Stimulated activated effector memory CD8-positive, alpha-beta T cell treated with anti-CD3 and anti-CD28 coated beads, Interleukin-12 subunit alpha, Interleukin-12 subunit beta, amount 100 ng/mL, for 72 hours (primary cell): ENCODE measurements around the gene CYP2F1.
"Not testable (repeated sequence)": the region's sequence is repeated elsewhere in the genome, so short reads cannot be mapped to it uniquely, and the experiment has no call there.

Experiments used
- ATAC-seq: fragments of 150-1000 bp; cut with Tn5 transposase; 2 replicates; pipeline ENCODE4 v1.10.0; 2021
- DNase-seq, 2 donors: peaks; one replicate each; pipeline ENCODE4 v3.0.0; 2021 to 2022; ENCODE audit warnings: low spot score in 2 of 2
- H3K27ac Mint-ChIP-seq: one replicate; pipeline ENCODE4 v1.8.0; 2022; ENCODE audit warnings: mild to moderate bottlenecking, mixed read lengths
- H3K36me3 Mint-ChIP-seq: one replicate; pipeline ENCODE4 v1.8.0; 2022; ENCODE audit warnings: mild to moderate bottlenecking, mixed read lengths
- H3K4me1 Mint-ChIP-seq: one replicate; pipeline ENCODE4 v1.8.0; 2022; ENCODE audit warnings: mixed read lengths
- H3K4me3 Mint-ChIP-seq: one replicate; pipeline ENCODE4 v1.8.0; 2022; ENCODE audit warnings: mild to moderate bottlenecking, mixed read lengths
- H3K9me3 Mint-ChIP-seq: one replicate; pipeline ENCODE4 v1.8.0; 2022; ENCODE audit warnings: mixed read lengths

Gene CYP2F1, protein sequence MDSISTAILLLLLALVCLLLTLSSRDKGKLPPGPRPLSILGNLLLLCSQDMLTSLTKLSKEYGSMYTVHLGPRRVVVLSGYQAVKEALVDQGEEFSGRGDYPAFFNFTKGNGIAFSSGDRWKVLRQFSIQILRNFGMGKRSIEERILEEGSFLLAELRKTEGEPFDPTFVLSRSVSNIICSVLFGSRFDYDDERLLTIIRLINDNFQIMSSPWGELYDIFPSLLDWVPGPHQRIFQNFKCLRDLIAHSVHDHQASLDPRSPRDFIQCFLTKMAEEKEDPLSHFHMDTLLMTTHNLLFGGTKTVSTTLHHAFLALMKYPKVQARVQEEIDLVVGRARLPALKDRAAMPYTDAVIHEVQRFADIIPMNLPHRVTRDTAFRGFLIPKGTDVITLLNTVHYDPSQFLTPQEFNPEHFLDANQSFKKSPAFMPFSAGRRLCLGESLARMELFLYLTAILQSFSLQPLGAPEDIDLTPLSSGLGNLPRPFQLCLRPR

DNA sequence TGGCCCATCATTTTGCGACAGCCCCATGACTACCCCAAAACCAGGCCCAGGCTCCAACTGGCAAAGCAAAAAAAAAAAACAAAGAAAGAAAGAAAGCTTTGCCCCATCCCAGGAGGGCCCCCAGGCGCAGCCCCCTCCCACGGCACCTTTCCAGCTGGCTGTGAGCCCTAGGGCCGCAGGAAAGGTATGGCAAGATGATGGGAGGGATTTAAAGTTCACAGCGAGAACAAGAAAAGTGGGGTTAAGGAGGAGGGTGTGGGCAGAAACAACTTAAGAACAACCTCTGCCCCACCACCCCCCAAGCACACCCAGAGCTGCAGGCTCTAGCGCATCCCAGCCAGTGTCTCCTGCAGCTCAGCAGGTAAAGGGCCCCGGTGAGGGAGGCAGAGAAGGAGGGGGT is at the start of gene CYP2F1:
Gene CYP2F1 (plus strand): TSS at position 301 of the 400 bp plus-strand sequence. CDS start 1,757 bp downstream, outside the sequence.
- DNase-seq (no peak), ATAC-seq (no peak)
- Mint-ChIP-seq H3K4me3 (no peak within 1 kb of the TSS), H3K9me3 (no peaks in the 10 kb centered on the region), H3K4me1 (no peaks in the 10 kb centered on the region), H3K36me3 (no peaks in the 10 kb centered on the region), H3K27ac (peak within 1 kb of the TSS; percentile 2)

DNA sequence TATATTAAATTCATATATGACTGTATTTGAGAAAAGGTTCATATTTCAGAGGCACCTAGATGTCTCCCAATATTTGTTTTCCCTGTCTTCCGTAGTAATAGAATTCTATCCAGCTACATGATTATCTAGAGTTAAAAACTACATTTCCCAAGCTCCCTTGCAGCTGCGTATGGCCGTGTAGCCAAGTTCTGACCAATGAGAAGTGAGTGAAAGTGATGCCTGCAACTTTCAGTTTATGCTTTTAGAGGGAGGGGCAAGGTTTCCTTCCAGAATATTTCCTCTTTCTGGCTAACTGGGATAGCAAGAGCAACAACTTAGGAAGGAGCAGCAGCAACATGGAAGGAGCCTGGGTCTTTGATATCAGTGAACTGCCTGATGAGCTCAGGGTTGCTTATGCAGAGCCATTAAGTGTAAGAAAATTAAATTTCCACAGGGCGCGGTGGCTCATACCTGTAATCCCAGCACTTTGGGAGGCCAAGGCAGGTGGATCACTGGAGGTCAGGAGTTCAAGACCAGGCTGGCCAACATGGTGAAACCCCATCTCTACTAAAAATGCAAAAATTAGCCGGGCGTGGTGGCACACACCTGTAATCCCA is 49.2 kb upstream of the CYP2F1 start:
- H3K27ac Mint-ChIP-seq, result no peak overlapping the region
- no peaks in the 10 kb centered on the region for H3K4me1 Mint-ChIP-seq
- no peaks in the 10 kb centered on the region for H3K9me3 Mint-ChIP-seq
- ATAC-seq, result no peak
- H3K36me3 Mint-ChIP-seq, result no peaks in the 10 kb centered on the region
- no peak overlapping the region for H3K4me3 Mint-ChIP-seq
- DNase-seq, result peak in 1 of 2 donors; percentile 33

DNA sequence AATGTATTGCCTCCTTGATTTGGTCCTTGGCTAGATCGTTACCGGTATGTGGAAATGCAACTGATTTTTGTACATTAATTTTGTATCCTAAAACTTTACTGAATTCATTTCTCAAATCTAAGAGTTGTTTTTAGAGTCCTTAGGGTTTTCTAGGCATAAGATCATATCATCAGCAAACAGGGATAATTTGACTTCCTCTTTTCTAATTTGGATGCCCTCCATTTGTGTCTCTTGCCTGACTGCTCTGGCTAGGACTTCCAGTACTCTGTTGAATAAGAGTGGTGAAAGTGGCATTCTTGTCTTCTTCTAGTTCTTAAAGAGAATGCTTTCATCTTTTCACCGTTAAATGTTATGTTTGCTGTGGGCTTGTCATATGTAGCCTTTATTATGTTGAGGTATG is 37.9 kb upstream of the CYP2F1 start:
- no peak overlapping the region for H3K27ac Mint-ChIP-seq
- DNase-seq, result no peak
- no peaks in the 10 kb centered on the region for H3K4me1 Mint-ChIP-seq
- peaks cover 10% of the 10 kb centered on the region for H3K9me3 Mint-ChIP-seq
- no peak for ATAC-seq
- H3K36me3 Mint-ChIP-seq, result no peaks in the 10 kb centered on the region
- H3K4me3 Mint-ChIP-seq, result no peak overlapping the region

DNA sequence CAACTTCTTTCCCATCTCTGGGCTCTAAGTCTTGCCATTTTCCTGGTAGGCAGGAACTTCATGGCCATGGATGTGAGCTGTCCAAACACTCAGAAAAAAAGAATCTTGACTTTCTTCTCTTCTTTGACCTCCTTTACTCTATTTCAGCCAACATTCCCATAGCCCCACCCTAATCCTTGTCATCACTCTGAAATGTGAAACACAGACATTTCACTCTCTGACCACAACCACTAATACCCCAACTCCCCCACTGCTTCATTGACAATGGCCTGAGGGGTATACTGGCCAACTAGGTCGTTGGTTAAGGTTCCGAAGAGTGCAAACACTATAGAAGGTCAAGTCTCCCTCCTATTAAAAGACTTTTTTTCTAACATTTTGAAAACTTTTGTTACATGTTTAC is 30.7 kb upstream of the CYP2F1 start:
- H3K4me3 Mint-ChIP-seq, result no peak overlapping the region
- H3K27ac Mint-ChIP-seq, result no peak overlapping the region
- H3K36me3 Mint-ChIP-seq, result no peaks in the 10 kb centered on the region
- no peaks in the 10 kb centered on the region for H3K4me1 Mint-ChIP-seq
- H3K9me3 Mint-ChIP-seq, result peaks cover 9% of the 10 kb centered on the region
- DNase-seq (no peak), ATAC-seq (no peak)

DNA sequence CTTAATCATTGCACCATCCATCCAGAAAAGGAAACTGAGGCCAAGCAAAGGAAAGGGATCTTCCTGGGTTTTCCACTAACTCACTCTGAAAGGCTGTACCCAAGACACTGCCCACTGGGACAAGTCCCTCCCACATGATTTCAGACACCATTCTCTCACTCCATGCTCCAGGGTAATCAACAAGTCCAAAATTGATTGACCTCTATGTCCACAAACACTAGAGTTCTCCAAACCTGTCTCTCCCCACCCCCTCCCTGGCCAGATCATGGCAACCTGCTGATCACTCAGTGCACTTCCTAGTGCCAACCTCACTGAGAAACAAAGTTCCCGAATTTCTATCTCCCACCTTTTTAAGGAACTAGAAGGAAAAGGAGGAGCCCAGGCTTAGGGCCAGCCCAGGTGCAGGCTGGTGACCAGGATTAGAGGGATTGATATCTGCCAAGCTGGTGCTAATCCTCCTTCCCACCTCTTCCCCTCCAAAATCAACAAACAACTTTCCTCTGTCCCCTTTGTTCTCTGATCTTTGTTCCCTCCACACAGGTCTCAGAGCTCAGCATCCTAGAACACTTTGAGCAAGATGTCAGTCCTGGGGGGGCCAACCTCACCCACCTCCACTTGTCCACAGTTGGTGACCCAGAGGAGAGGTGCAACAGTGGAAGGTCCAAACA is 28.4 kb upstream of the CYP2F1 start:
- peaks cover 10% of the 10 kb centered on the region for H3K4me1 Mint-ChIP-seq
- H3K4me3 Mint-ChIP-seq, result no peak overlapping the region
- no peaks in the 10 kb centered on the region for H3K9me3 Mint-ChIP-seq
- ATAC-seq, result no peak
- H3K27ac Mint-ChIP-seq, result no peak overlapping the region
- DNase-seq, result no peak
- no peaks in the 10 kb centered on the region for H3K36me3 Mint-ChIP-seq

DNA sequence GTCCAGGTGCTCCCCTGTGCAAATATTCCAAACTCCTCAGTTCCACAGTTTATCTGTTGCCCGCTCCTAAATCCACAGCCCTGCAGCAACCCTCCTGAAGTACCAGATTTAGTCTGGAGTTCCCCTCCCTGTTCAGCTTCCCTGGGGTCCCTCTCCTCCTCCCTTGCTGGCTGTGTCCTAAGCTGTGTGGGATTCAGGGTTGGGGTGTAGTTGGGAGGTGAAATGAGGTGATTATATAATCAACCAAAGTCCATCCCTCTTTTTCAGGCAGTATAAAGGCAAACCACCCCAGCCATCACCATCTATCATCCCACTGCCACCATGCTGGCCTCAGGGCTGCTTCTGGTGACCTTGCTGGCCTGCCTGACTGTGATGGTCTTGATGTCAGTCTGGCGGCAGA is 26.1 kb upstream of the CYP2F1 start, which contains the start of gene CYP2A13:
Gene CYP2A13 (plus strand): TSS at position 301 of the 400 bp plus-strand sequence. CDS start 21 bp downstream, at position 322.
- H3K4me1 Mint-ChIP-seq, result peaks cover 10% of the 10 kb centered on the region
- DNase-seq, result no peak
- H3K36me3 Mint-ChIP-seq, result no peaks in the 10 kb centered on the region
- no peak within 1 kb of the TSS for H3K27ac Mint-ChIP-seq
- no peak within 1 kb of the TSS for H3K4me3 Mint-ChIP-seq
- no peaks in the 10 kb centered on the region for H3K9me3 Mint-ChIP-seq
- no peak for ATAC-seq

DNA sequence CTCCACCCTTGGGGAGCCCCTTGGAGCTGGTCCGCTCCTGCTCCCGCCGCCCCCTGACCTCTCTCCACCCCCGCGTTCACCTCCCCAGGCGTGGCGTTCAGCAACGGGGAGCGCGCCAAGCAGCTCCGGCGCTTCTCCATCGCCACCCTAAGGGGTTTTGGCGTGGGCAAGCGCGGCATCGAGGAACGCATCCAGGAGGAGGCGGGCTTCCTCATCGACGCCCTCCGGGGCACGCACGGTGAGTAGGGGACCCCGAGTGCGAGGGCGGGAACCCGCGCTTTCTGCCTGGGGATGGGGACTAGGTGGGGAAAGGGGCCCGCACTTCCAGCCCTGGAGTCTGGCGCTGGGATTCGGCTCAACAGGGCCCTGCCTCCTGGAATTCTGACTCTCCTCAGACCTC is 24.3 kb upstream of the CYP2F1 start:
- Mint-ChIP-seq H3K4me3 (no peak overlapping the region), H3K27ac (no peak overlapping the region), H3K4me1 (peaks cover 16% of the 10 kb centered on the region), H3K9me3 (no peaks in the 10 kb centered on the region), H3K36me3 (no peaks in the 10 kb centered on the region)
- DNase-seq (no peak), ATAC-seq (no peak)

DNA sequence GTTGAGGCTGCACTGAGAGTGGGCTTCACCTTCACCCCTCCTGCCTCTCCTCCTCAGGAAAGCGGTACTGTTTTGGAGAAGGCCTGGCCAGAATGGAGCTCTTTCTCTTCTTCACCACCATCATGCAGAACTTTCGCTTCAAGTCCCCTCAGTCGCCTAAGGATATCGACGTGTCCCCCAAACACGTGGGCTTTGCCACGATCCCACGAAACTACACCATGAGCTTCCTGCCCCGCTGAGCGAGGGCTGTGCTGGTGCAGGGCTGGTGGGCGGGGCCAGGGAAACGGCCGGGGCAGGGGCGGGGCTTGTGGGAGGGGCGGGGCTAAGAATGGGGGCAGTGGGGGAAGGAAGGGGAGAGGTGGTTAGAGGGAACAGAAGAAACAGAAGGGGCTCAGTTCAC is 18.5 kb upstream of the CYP2F1 start:
- H3K9me3 Mint-ChIP-seq, result no peaks in the 10 kb centered on the region
- H3K27ac Mint-ChIP-seq, result no peak overlapping the region
- ATAC-seq, result peak; percentile 61
- H3K36me3 Mint-ChIP-seq, result no peaks in the 10 kb centered on the region
- peaks cover 10% of the 10 kb centered on the region for H3K4me1 Mint-ChIP-seq
- H3K4me3 Mint-ChIP-seq, result no peak overlapping the region
- DNase-seq, result no peak

DNA sequence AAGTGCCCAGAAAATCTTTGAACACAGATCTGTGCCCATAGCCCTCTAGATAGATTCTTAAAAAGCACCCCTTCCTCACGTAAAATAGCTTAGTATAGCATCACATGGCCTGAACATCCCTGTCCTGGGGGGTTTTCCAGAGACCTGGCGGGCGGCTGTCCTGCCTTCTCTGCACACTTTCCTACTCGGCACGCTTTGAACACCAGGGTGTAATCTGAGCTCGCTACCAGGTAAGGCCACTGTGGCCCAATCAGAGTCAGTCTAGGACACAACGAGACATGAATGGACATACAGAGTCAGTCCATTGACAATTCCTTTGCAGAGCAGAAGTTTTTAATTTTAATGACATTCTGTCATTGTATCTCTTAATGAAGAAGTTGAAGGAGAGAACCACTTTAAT is 17.9 kb upstream of the CYP2F1 start:
- DNase-seq (no peak), ATAC-seq (no peak)
- H3K4me1 Mint-ChIP-seq, result peaks cover 10% of the 10 kb centered on the region
- no peaks in the 10 kb centered on the region for H3K36me3 Mint-ChIP-seq
- peaks cover 3% of the 10 kb centered on the region for H3K9me3 Mint-ChIP-seq
- H3K4me3 Mint-ChIP-seq, result no peak overlapping the region
- H3K27ac Mint-ChIP-seq, result no peak overlapping the region

DNA sequence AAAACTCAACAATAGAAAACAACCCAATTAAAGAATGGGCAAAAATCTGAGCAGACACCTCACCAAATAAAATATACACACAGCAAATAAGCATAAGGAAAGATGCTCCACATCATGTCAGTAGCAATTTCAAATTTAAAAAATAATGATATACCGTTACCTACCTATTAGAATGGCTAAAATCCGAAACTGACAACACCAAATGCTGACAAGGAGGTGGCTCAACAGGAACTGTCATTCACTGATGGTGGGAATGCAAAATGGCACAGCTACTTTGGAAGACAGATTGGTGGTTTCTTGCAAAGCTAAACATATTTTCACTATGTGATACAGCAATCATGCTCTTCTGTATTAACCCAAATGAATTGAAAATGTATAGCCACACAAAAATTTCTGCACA is 16.9 kb upstream of the CYP2F1 start:
- peaks cover 10% of the 10 kb centered on the region for H3K4me1 Mint-ChIP-seq
- ATAC-seq (no peak), DNase-seq (no peak)
- H3K36me3 Mint-ChIP-seq, result no peaks in the 10 kb centered on the region
- no peak overlapping the region for H3K27ac Mint-ChIP-seq
- H3K4me3 Mint-ChIP-seq, result no peak overlapping the region
- peaks cover 9% of the 10 kb centered on the region for H3K9me3 Mint-ChIP-seq

DNA sequence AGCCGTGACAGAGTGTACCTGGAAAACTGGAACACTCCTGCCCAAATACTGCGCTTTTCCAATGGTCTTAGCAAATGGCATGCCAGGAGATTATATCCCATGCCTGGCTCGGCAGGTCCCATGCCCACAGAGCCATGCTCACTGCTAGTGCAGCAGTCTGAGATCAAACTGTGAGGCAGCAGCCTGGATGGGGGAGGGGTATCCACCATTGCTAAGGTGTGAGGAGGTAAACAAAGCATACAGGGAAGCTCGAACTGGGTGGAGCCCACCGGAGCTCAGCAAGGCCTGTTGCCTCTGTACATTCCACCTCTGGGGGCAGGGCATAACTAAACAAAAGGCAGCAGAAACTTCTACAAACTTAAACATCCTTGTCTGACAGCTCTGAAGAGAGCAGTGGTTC is 15.5 kb upstream of the CYP2F1 start:
- DNase-seq (no peak), ATAC-seq (no peak)
- no peaks in the 10 kb centered on the region for H3K36me3 Mint-ChIP-seq

DNA sequence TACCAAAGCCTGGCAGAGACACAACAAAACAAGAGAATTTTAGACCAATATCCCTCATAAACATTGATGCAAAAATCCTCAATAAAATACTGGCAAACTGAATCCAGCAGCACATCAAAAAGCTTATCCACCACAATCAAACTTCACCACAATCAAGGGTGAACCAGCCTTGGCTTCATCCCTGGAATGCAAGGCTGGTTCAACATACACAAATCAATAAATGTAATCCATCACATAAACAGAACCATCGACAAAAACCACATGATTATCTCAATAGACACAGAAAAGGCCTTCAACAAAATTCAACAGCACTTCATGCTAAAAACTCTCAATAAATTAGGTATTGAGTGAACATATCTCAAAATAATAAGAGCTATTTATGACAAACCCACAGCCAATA is 12.0 kb upstream of the CYP2F1 start:
- peaks cover 10% of the 10 kb centered on the region for H3K9me3 Mint-ChIP-seq
- not testable (repeated sequence) for H3K36me3 Mint-ChIP-seq, H3K27ac Mint-ChIP-seq, H3K4me3 Mint-ChIP-seq, DNase-seq, H3K4me1 Mint-ChIP-seq, ATAC-seq

More for the DNA sequence above, 15.5 kb upstream of the CYP2F1 start:
- H3K4me1 Mint-ChIP-seq, result peaks cover 10% of the 10 kb centered on the region
- no peak overlapping the region for H3K4me3 Mint-ChIP-seq
- H3K9me3 Mint-ChIP-seq, result peaks cover 10% of the 10 kb centered on the region
- H3K27ac Mint-ChIP-seq, result no peak overlapping the region

DNA sequence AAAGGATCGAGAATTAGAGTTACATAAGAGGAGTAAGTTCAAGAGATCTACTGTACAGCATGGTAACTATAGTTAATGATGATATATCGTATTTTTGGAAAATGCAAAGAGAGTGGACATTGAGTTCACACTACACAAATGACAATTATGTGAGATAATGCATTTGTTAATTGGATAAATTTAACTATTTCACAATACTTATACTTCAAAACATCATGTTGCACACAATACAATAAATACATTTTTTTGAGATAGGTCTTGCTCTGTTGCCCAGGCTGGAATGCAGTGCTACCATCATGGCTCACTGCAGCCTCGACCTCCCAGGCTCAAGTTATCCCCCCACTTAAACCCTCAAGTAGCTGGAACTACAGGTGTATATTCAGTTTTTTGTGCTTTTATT is 8.1 kb upstream of the CYP2F1 start:
- Mint-ChIP-seq H3K27ac (no peak overlapping the region), H3K9me3 (peaks cover 9% of the 10 kb centered on the region), H3K36me3 (no peaks in the 10 kb centered on the region), H3K4me3 (no peak overlapping the region), H3K4me1 (no peaks in the 10 kb centered on the region)
- DNase-seq, result no peak
- ATAC-seq, result no peak

DNA sequence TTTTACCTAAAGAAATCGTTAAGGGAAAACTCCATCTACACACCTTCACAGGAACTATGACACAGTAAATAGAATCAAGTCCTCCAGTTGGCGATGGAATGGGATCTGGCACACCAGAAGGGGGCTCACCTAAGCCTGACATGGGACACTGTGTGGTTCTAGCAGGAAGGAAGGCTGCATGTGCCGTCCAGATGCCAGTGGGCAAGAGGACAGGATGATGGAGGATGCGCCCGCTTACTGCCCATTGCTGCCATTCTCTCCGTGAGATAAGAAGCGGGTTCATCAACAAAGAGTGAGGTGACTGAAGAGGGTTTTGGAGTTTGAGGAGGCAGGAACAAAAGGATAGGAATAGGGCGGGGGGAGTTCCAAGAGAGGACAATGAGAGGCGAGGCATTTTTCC is 2.9 kb upstream of the CYP2F1 start:
- no peak for ATAC-seq
- no peak overlapping the region for H3K27ac Mint-ChIP-seq
- no peak for DNase-seq
- no peak overlapping the region for H3K4me3 Mint-ChIP-seq
- H3K4me1 Mint-ChIP-seq, result no peaks in the 10 kb centered on the region
- no peaks in the 10 kb centered on the region for H3K9me3 Mint-ChIP-seq
- H3K36me3 Mint-ChIP-seq, result no peaks in the 10 kb centered on the region

DNA sequence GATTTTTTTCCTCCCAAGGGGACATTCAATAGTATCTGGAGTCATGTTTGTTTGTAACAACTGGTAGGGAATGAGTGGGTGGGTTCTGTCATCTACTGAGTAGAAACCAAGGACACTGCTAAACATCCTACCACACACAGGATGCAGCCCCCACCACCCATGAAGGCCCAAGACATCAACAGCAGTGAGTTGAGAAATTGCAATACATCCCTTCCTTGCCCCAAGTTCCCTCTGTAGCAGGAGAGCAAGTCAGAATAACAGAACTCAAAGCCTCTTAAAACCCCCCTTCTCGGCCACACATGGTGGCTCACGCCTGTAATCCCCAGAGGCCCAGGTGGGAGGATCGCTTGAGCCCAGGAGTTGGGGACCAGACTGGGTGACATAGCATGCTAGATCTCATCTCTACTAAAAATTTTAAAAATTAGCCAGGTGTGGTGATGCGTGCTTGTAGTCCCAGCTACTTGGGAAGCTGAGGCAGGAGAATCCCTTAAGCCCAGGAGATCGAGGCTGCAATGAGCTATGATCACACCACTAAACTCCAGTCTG is 2.4 kb upstream of the CYP2F1 start:
- no peak for DNase-seq
- Mint-ChIP-seq H3K4me1 (no peaks in the 10 kb centered on the region), H3K36me3 (no peaks in the 10 kb centered on the region), H3K27ac (no peak overlapping the region), H3K9me3 (no peaks in the 10 kb centered on the region), H3K4me3 (no peak overlapping the region)
- ATAC-seq, result no peak
